Muscle layer of duodenum (tissue), 2 donors: ENCODE measurements around the gene ZDHHC15.
"Not testable (repeated sequence)": the region's sequence is repeated elsewhere in the genome, so short reads cannot be mapped to it uniquely, and the experiment has no call there.

ENCODE experiments used
- H3K27ac ChIP-seq: one replicate; pipeline ENCODE4 v1.7.0; 2013; ENCODE audit warnings: mild to moderate bottlenecking, low read length
- H3K27me3 ChIP-seq: one replicate; pipeline ENCODE4 v1.7.0; 2013; ENCODE audit warnings: low read depth, mild to moderate bottlenecking, control low read depth, low read length
- H3K36me3 ChIP-seq, 2 donors: one replicate each; pipeline ENCODE4 v1.7.0; 2013; ENCODE audit warnings: low read length in 2 of 2, control low read depth in 1 of 2, mild to moderate bottlenecking in 1 of 2; ENCODE audit not compliant: insufficient read depth in 2 of 2, control insufficient read depth in 1 of 2
- H3K4me1 ChIP-seq, 2 donors: one replicate each; pipeline ENCODE4 v1.7.0; 2013; ENCODE audit warnings: low read length in 2 of 2, mild to moderate bottlenecking in 2 of 2, control low read depth in 1 of 2, moderate library complexity in 1 of 2; ENCODE audit not compliant: insufficient read depth in 2 of 2, control insufficient read depth in 1 of 2
- H3K4me3 ChIP-seq, 2 donors: one replicate each; pipeline ENCODE4 v1.7.0; 2013; ENCODE audit warnings: low read length in 2 of 2, low read depth in 1 of 2, mild to moderate bottlenecking in 1 of 2
- H3K9me3 ChIP-seq, 2 donors: one replicate each; pipeline ENCODE4 v1.7.0; 2013; ENCODE audit warnings: low read length in 2 of 2, control low read depth in 1 of 2, mild to moderate bottlenecking in 1 of 2; ENCODE audit not compliant: control insufficient read depth in 1 of 2
- donor health status: healthy.

Gene ZDHHC15

DNA sequence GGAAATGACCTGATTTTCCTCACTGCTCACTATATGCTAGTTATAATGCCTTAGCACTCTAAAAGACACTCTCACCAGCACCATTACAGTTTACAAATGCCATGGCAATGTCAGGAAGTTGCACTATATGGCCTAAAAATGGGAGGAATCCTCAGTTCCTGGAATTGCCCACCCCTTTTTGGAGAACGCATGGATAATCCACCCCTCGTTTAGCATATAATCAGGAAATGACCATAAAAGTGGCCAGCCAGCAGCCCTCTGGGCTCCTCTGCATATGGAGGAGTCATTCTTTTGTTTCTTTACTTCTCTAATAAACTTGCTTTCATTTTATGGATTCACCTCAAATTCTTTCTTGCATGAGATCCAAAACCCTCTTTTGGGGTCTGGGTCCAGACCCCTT, 156.0 kb downstream of the ZDHHC15 start:
- H3K27me3 ChIP-seq, result no peaks in the 10 kb centered on the region
- H3K9me3 ChIP-seq, result no peaks in the 10 kb centered on the region
- H3K4me3 ChIP-seq, result no peak overlapping the region
- H3K4me1 ChIP-seq, result no peaks in the 10 kb centered on the region
- no peaks in the 10 kb centered on the region for H3K36me3 ChIP-seq
- no peak overlapping the region for H3K27ac ChIP-seq

DNA sequence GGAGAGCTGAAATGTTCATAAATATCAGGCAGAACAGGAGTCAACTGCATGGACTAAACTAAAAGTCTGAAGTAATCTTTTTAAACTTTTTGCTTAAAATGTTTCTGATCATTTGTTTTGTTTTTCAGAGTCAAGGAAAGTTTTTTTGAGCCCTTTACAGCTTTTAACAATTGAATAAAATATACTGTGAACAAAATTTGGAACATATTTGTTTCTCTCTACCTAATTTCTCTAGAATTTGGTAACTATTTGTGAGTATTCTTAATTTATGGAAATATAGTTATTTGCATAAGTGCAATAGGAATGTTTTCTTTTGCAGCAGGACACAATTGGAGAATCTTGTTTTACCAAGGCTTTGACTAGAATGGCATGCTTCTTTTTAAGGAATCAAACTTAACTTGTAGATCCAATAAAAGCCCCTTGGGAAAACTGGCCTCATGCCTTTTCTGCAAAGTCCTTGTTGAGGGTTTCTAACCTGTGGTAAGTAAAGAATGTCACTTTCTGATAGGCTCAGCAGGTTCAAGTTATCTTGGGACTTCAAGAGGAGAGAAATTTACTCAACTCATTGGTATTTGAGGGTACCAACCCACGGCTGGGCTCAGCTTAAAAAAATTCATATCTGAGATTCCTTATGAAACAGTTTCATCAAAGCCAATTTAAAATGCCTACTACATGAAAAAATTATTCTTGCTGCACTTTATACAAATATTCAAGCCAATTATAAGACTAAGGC, 157.4 kb downstream of the ZDHHC15 start:
- no peak overlapping the region for H3K4me3 ChIP-seq
- H3K9me3 ChIP-seq, result no peaks in the 10 kb centered on the region
- no peaks in the 10 kb centered on the region for H3K36me3 ChIP-seq
- H3K4me1 ChIP-seq, result no peaks in the 10 kb centered on the region
- no peak overlapping the region for H3K27ac ChIP-seq
- no peaks in the 10 kb centered on the region for H3K27me3 ChIP-seq

DNA sequence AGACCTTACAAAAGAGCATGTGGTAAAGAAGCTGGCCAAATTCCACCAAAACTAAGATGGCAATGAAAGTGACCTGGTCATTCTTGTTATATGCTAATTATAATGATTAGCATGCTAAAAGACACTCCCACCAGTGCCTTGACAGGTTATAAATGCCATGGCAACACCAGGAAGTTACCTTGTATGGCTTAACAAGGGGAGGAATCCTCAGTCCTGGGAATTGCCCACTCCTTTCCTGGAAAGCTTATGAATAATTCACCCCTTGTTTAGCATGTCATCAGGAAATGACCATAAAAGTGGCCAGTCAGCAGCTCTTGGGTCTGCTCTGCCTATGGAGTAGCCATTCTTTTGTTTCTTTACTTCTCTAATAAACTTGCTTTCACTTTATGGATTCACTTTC, 161.0 kb downstream of the ZDHHC15 start:
- Histone ChIP-seq H3K4me1 (no peaks in the 10 kb centered on the region), H3K36me3 (no peaks in the 10 kb centered on the region), H3K4me3 (no peak overlapping the region), H3K9me3 (no peaks in the 10 kb centered on the region), H3K27ac (no peak overlapping the region), H3K27me3 (no peaks in the 10 kb centered on the region)

DNA sequence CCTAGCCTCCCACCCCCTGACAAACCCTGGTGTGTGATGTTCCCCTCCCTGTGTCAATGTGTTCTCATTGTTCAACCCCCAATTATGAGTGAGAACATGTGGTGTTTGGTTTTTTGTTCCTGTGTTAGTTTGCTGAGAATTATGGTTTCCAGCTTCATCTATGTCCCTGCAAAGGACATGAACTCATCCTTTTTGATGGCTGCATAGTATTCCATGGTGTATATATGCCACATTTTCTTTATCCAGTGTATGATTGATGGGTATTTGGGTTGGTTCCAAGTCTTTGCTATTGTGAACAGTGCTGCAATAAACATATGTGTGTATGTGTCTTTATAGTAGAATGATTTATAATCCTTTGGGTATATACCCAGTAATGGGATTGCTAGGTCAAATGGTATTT, 174.2 kb downstream of the ZDHHC15 start:
- H3K36me3 ChIP-seq, H3K27me3 ChIP-seq, H3K27ac ChIP-seq, H3K4me3 ChIP-seq, H3K4me1 ChIP-seq, H3K9me3 ChIP-seq: not testable (repeated sequence)

DNA sequence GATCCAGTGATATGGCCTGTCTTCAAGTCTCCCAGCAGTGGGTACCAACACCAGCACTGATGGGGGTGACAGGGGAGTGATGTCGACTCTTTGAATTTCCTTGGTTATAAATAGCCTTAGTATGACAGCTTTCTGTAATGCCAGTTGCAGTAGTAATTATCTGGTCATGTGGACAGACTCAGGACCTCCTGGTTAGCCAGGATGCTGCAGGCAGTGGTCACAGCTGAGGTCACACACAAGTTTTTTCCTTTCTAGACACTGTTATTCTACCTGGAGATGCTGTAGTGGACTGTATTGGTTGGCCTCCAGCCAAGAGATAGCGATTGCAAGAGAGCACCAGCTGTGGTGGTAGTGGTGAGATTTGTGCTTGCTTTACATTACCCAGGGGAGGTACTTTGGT, 185.3 kb downstream of the ZDHHC15 start:
- no peaks in the 10 kb centered on the region for H3K36me3 ChIP-seq
- no peak overlapping the region for H3K27ac ChIP-seq
- no peaks in the 10 kb centered on the region for H3K27me3 ChIP-seq
- H3K9me3 ChIP-seq, result no peaks in the 10 kb centered on the region
- H3K4me1 ChIP-seq, result no peaks in the 10 kb centered on the region
- H3K4me3 ChIP-seq, result no peak overlapping the region

DNA sequence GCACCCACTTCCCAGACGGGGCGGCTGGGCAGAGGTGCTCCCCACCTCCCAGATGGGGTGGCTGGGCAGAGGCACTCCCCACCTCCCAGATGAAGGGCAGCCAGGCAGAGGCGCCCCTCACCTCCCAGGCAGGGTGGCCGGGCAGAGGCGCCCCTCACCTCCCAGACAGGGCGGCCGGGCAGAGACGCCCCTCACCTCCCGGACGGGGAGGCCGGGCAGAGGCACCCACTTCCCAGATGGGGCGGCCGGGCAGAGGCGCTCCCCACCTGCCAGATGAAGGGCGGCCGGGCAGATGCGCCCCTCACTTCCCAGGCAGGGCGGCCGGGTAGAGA, 187.7 kb downstream of the ZDHHC15 start:
- no peaks in the 10 kb centered on the region for H3K4me1 ChIP-seq
- H3K4me3 ChIP-seq, result no peak overlapping the region
- H3K9me3 ChIP-seq, result no peaks in the 10 kb centered on the region
- peaks cover 0 to 5% of the 10 kb centered on the region in 2 donors for H3K36me3 ChIP-seq
- no peak overlapping the region for H3K27ac ChIP-seq
- no peaks in the 10 kb centered on the region for H3K27me3 ChIP-seq

DNA sequence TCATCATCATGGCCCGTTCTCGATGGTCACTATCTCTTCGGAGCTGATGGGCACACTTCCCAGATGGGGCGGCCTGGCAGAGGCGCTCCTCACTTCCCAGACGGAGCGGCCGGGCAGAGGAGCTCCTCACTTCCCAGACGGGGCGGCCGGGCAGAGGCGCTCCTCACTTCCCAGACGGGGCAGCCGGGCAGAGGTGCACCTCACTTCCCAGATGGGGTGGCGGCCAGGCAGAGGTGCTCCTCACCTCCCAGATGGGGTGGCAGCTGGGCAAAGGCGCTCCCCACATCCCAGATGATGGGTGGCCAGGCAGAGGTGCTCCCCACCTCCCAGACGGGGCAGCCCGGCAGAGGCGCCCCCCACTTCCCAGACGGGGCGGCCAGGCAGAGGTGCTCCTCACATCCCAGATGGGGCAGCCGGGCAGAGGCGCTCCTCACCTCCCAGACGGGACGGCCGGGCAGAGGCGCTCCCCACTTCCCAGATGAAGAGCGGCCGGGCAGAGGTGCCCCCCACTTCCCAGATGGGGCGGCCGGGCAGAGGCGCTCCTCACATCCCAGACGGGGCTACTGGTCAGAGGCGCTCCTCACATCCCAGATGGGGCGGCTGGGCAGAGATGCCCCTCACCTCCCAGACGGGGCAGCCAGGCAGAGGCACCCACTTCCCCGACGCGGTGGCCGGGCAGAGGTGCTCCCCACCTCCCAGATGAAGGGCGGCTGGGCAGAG, 188.3 kb downstream of the ZDHHC15 start:
- H3K4me3 ChIP-seq, H3K27ac ChIP-seq, H3K9me3 ChIP-seq, H3K4me1 ChIP-seq, H3K36me3 ChIP-seq, H3K27me3 ChIP-seq: not testable (repeated sequence)

DNA sequence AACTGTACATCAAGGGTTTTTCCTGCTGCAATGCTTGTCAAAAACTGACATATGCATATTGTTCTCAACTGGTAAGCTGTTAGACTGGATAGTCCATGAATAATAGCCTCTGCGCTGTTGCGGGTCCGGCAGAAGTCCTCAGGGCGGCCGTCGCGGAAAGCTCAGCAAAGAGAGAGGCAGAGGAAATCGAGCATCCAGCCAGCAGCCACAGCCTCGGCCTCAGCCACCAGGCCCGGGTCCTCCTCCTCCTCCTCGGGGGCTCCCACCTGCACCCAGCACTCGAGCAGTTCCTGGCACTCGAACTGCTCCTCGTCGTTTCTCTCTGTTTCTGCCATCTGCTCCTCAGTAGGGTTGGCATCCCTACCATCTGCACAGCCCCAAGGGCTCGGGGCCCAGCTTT, 195.2 kb downstream of the ZDHHC15 start:
- peaks cover 0 to 30% of the 10 kb centered on the region in 2 donors for H3K36me3 ChIP-seq
- no peaks in the 10 kb centered on the region for H3K27me3 ChIP-seq
- H3K4me1 ChIP-seq, result no peaks in the 10 kb centered on the region
- H3K27ac ChIP-seq, result no peak overlapping the region
- H3K9me3 ChIP-seq, result peaks cover 0 to 2% of the 10 kb centered on the region in 2 donors
- H3K4me3 ChIP-seq, result no peak overlapping the region
